CD4-positive, alpha-beta T cell treated with Interleukin-12 subunit alpha and Interleukin-12 subunit beta, for 1 hour (primary cell): ENCODE measurements around the gene CALR.

ENCODE experiments used
- DNase-seq: peaks from one replicate; pipeline ENCODE4 v3.0.0-alpha.2; 2020

The CALR gene

DNA sequence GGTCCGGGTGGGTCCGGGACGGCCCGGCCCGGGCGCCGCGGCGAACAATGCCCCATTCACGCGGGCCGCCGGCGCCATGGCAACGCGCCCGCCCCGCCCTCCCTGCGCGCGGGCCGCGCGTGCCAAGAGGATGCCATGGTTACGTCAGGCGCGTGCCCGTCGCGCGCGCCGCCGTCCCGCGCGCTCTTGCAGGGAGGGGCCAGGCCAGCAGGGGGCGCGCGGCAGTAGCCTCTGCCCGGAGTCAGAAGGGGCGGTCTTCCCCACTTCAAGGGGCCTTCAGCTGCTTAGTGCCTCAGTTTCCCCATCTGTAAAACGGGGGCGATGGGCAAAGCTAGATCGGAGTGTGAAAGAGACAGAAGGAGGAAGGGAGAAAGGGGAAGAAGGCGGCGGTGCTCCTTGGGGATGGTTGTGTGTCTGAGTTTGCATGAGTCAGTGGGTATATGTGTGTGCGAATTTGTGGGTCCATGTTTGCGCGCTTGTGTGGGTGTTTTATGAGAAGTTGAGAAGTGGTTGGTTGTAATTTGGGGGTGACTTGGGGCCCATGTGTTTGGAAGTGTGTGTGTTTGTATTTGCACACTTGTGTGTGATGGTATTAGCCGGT, 45.2 kb downstream of the CALR start:
- peak; percentile 88 for DNase-seq

DNA sequence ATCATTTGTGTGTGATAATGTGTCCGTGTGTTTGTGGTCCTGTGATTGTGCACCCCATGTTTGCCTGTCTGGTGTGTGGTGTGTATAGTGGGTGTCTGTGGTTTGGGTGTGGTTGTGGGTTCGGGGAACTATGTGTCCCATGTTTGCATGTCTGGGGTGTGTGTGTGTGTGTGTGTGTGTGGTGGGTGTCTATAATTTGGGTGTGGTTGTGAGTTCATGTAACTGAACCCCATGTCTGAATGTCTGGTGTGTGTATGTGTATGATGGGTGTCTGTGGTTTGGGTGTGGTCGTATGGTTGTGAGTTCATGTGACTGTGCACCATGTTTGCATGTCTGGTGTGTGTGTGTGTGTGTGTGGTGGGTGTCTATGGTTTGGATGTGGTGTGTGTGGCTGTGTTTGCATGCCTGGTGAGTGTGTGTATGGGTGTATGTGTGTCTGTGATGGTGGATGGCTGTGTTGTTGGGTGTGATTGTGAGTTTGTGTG, 45.8 kb downstream of the CALR start:
- peak; percentile 20 for DNase-seq

- DNase-seq: no peak
These were observed 46.3 kb downstream of the CALR start for GRCh38 chr19:12984683-12985048.

- DNase-seq: peak; percentile 30
These were observed 46.8 kb downstream of the CALR start for GRCh38 chr19:12985049-12985776.

- no peak for DNase-seq
These were observed 48.3 kb downstream of the CALR start for GRCh38 chr19:12986726-12987125.

- DNase-seq: no peak
These were observed 48.8 kb downstream of the CALR start for GRCh38 chr19:12987190-12987589.

- DNase-seq: no peak
These were observed 49.4 kb downstream of the CALR start for GRCh38 chr19:12987781-12988180.

DNA sequence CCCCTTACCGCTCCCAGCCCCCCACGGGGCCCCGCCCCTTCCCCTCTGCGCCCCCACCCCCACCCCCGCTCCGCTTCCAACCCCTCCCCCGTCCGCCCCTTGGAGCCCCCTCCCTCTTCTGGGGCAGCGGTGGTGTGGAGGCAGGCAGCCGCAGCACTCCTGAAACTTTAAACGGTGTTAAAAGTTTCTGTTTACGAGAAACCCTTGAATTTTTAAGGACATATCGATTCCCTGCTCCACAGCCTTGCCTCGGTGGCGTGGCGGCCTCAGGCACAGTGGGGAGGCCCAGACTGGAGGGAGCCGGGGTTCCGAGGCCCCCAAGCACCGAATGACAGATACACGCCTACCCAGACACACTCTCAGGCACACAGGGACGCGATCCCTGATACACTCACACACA, 52.0 kb downstream of the CALR start:
- no peak for DNase-seq

DNA sequence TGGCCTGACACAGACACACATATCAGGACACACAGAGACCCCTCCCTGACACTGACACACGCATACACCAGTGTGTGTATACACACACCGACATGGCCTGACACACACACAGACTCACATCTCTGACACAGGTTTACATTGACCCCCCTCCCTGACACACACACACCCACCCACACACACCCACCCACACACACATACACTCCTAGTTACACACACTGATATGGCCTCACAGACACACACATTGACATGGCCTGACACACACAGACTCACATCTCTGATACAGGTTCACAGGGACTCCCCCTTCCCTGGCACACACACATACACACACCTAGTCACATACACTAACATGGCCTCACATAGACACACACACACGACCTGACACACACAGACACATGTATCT, 52.4 kb downstream of the CALR start:
- no peak for DNase-seq

- no peak for DNase-seq
These were observed 52.9 kb downstream of the CALR start for GRCh38 chr19:12991296-12991695.

DNA sequence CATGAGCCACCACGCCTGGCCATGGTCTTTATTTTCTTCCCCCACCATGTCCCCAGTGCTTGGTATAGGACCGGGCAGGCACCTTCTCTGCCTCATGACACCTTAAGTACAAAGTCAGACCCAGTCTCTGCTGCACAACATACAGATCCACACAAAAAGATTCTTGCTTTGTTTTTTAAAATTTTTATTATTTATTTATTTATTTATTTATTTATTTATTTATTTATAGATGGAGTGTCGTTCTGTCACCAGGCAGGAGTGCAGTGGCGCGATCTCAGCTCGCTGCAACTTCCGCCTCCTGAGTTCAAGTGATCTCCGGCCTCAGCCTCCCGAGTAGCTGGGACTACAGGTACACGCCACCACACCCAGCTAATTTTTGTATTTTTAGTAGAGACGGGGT, 54.3 kb downstream of the CALR start:
- DNase-seq: no peak

- no peak for DNase-seq
These were observed 55.2 kb downstream of the CALR start for GRCh38 chr19:12993562-12993961.
